HG03045 (cell line): Measurements from ENCODE around the gene R3HDM2.

ENCODE experiments used
- ATAC-seq: cut with Tn5 transposase; IDR thresholded peaks from one replicate; pipeline ENCODE4 v1.9.1; 2021; ENCODE audit warnings: mild to moderate bottlenecking, moderate library complexity; ENCODE audit not compliant: unreplicated experiment

The R3HDM2 gene

DNA sequence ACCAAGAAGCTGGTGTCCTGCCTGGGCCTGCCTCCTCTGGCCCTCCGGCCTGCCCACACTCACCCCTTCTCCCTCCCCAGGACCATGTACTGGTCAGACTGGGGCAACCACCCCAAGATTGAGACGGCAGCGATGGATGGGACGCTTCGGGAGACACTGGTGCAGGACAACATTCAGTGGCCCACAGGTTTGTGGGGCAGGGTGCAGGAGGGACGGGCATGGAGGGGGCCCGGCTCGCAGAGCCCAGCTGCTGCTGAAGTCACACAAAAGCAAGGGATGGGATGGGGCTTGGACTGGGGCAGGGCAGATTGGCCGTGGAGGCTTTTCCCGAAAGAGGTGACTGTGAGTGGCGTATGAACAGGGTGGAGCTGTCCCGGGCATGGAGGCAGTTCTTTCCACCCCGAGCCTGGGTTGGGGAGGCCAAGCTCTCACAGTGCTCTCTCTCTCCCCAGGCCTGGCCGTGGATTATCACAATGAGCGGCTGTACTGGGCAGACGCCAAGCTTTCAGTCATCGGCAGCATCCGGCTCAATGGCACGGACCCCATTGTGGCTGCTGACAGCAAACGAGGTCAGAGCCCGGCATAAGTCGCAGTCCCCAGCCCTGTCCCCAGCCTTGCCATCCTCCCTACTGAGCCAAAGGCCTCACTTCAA, 222.1 kb downstream of the R3HDM2 start:
- no peak for ATAC-seq

DNA sequence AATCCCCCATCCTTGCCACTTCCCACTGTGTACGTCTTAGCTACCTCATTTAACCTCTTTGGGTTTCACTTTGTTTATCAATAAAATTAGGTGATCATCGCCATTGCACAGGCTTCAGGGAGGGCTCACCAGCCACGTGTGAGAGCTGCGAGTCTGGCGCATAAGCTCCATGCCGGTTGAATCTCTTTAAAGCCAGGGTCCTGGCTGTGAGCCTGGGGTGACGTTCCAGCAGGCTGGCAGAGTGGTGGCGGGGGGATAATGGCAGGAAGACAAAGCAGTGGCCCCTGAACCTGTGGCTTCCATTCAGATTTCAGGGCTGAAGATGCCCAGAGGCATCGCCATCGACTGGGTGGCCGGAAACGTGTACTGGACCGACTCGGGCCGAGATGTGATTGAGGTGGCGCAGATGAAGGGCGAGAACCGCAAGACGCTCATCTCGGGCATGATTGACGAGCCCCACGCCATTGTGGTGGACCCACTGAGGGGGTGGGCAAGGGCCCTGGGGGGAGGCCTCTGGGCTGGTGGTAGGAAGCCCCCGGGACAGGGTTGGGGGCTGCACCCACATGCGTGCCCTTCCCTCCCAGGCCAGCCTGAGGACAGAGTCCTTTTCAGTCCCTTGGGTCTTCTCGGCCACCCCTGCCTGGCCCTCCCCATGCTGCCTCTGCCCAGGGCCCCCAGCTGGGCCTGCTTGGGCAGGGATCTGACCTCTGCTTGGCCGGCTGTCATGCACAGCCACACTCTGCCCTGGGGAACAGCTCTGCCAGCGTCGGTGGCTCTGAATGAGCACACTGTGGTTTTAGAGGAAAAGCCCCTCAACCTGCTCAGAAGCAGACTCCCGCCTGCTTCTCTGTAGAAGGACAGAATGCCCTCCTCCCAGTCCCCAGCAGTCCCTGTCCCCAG, 222.9 kb downstream of the R3HDM2 start:
- no peak for ATAC-seq

DNA sequence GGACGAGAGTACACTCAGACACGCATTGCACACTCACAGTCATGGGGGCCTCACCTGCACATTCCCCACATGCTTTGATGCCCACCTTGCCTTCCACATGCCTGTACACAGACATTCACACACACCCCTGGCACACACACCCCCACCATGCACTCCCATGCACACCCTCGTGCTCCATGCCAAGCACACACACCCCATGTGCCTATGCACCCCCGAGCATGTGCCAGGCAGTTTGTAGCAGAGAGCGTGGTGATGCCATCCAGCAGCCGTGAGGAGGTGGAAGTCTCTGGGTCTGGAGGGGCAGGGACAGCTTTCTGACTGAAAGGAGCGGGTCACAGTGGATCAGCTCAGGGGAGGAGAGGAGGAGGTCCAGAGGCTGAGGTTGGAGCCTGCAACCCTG, 224.9 kb downstream of the R3HDM2 start:
- ATAC-seq, result no peak

DNA sequence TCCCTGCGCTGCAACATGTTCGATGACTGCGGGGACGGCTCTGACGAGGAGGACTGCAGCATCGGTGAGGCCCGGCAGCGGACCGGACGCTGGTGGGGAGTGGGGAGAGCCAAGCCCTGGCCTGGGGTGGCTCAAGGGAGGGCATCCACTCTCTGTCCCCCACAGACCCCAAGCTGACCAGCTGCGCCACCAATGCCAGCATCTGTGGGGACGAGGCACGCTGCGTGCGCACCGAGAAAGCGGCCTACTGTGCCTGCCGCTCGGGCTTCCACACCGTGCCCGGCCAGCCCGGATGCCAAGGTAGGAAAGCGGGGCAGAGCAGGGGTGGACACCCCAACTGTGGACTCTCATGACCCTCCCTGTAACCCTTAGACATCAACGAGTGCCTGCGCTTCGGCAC, 225.7 kb downstream of the R3HDM2 start:
- ATAC-seq, result no peak

DNA sequence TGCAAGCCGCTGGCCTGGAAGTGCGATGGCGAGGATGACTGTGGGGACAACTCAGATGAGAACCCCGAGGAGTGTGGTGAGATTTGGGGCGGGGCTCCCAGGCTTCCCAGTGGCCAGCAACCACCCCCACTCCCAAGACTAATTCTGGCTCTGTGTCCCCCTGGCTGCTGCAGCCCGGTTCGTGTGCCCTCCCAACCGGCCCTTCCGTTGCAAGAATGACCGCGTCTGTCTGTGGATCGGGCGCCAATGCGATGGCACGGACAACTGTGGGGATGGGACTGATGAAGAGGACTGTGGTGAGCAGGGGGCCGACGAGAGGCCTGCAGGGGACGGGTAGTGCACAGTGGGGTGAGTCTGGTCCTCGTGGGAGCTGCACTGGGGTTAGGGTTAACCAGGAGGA, 226.4 kb downstream of the R3HDM2 start:
- ATAC-seq, result no peak

DNA sequence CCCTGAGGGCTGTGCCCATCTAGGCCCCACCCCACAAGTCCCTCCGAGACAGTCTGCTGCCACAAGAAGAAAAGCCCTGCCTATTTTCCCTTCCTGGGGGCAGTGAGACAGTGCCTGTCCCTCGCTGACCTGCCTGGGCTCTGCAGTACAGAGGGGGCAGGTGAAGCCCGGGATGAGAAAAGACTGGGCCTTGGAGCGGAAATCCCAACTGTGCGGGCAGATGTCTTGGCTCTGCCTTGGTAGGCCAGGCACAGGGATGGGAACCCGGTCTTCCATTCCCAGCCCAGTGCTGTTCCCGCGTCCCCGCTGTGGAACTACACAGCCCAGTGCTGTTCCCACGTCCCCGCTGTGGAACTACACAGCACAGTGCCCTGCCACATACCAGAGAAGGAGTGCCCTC, 227.1 kb downstream of the R3HDM2 start:
- no peak for ATAC-seq
